ENCODE results near the gene AGBL2.
"Not testable (repeated sequence)": the region's sequence is repeated elsewhere in the genome, so short reads cannot be mapped to it uniquely, and the experiment has no call there.

The AGBL2 gene, protein sequence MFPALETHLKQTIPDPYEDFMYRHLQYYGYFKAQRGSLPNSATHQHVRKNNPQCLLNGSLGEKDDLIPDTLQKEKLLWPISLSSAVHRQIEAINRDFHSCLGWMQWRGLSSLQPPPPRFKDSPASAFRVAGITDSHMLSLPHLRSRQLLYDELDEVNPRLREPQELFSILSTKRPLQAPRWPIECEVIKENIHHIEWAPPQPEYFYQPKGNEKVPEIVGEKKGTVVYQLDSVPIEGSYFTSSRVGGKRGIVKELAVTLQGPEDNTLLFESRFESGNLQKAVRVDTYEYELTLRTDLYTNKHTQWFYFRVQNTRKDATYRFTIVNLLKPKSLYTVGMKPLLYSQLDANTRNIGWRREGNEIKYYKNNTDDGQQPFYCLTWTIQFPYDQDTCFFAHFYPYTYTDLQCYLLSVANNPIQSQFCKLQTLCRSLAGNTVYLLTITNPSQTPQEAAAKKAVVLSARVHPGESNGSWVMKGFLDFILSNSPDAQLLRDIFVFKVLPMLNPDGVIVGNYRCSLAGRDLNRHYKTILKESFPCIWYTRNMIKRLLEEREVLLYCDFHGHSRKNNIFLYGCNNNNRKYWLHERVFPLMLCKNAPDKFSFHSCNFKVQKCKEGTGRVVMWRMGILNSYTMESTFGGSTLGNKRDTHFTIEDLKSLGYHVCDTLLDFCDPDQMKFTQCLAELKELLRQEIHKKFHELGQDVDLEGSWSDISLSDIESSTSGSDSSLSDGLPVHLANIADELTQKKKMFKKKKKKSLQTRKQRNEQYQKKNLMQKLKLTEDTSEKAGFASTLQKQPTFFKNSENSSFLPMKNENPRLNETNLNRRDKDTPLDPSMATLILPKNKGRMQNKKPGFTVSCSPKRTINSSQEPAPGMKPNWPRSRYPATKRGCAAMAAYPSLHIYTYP

GRCh38 chr11:47715082-47715669, at the start of gene AGBL2:
Gene AGBL2 (minus strand): TSS chr11:47715369. CDS start chr11:47714650, 719 bp downstream.
- no peaks in the 10 kb centered on the region for H3K9me3 Mint-ChIP-seq
- peak within 1 kb of the TSS; percentile 93 for H3K4me3 Mint-ChIP-seq
- peaks cover 39% of the 10 kb centered on the region for H3K36me3 Mint-ChIP-seq (ENCODE audit: insufficient read depth)
- peak within 1 kb of the TSS; percentile 94 for H3K27ac Mint-ChIP-seq (ENCODE audit: low read depth)
- H3K27me3 Mint-ChIP-seq = no peaks in the 10 kb centered on the region
- DNase-seq (ENCODE audit: low spot score in 2 of 2) = peak; percentile 66 to 67
- peaks cover 13% of the 10 kb centered on the region for H3K4me1 Mint-ChIP-seq
- peak; percentile 96 for ATAC-seq (replicated peaks; ENCODE audit: extremely low read depth, poor library complexity, severe bottlenecking)

DNA sequence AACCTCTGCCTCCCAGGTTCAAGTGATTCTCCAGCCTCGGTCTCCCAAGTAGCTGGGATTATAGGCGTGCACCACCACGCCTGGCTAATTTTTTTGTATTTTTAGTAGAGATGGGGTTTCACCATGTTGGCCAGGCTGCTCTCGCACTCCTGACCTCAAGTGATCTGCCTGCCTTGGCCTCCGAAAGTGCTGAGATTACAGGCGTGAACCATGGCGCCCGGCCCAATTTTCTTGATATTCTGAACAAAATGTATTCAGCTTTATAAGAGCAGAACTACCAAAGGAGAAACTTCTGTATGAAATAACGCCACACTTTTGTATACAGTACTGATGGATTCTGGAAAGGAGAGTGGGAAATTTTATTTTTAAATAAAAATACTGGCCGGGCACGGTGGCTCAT, 44.1 kb upstream of the AGBL2 start:
- not testable (repeated sequence) for H3K4me1 Mint-ChIP-seq; H3K27ac Mint-ChIP-seq (ENCODE audit: low read depth); ATAC-seq (replicated peaks; ENCODE audit: extremely low read depth, poor library complexity, severe bottlenecking); H3K27me3 Mint-ChIP-seq; H3K4me3 Mint-ChIP-seq; H3K9me3 Mint-ChIP-seq; DNase-seq (ENCODE audit: low spot score in 2 of 2)
- peaks cover 77% of the 10 kb centered on the region for H3K36me3 Mint-ChIP-seq (ENCODE audit: insufficient read depth)

DNA sequence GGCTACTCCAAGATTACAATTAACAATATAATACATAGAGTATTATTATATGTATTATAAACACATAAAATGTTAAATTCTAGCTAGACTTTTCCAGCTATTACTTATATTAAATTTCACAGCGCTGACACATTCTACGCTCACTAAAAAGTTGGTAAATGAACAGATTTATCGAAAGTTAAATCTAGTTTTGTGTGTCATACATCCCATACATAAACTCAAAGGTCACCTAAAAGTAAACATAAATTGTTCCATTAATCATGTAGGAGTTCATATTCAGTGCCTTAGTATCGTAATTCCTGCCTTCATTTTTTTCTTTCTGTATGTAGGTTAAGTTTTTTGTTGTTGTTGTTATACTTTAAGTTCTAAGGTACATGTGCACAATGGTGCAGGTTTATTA, 41.0 kb upstream of the AGBL2 start:
- H3K27me3 Mint-ChIP-seq = no peaks in the 10 kb centered on the region
- H3K4me1 Mint-ChIP-seq = peaks cover 2% of the 10 kb centered on the region
- H3K36me3 Mint-ChIP-seq (ENCODE audit: insufficient read depth) = peaks cover 83% of the 10 kb centered on the region
- H3K4me3 Mint-ChIP-seq = no peak overlapping the region
- DNase-seq (ENCODE audit: low spot score in 2 of 2) = no peak
- H3K9me3 Mint-ChIP-seq = no peaks in the 10 kb centered on the region
- ATAC-seq (replicated peaks; ENCODE audit: extremely low read depth, poor library complexity, severe bottlenecking) = no peak
- no peak overlapping the region for H3K27ac Mint-ChIP-seq (ENCODE audit: low read depth)

DNA sequence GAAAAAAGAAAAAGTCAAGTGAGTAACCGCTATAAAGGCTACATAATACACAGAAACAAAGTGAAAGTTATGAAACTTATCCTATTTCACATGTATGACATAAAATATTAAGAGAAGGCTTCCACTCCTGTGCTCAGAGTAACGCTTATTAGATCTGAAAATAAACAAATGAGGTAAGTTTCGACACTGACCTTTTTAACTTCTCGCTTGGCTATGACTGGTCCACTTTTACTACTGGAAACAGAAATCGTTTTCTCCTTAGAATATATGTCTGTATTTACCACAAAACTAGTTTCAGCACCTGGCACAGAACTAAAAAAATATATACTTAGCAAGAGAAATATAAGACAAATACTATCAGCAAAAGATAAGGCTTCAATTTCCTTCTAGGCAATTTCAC, 35.6 kb upstream of the AGBL2 start:
- Mint-ChIP-seq H3K27ac (ENCODE audit: low read depth) (peak overlapping the region; percentile 22), H3K36me3 (ENCODE audit: insufficient read depth) (peaks cover 92% of the 10 kb centered on the region), H3K27me3 (no peaks in the 10 kb centered on the region), H3K4me3 (no peak overlapping the region), H3K4me1 (peaks cover 13% of the 10 kb centered on the region), H3K9me3 (no peaks in the 10 kb centered on the region)
- ATAC-seq (replicated peaks; ENCODE audit: extremely low read depth, poor library complexity, severe bottlenecking) (no peak), DNase-seq (ENCODE audit: low spot score in 2 of 2) (no peak)

- DNase-seq (ENCODE audit: low spot score in 2 of 2); H3K9me3 Mint-ChIP-seq; H3K27me3 Mint-ChIP-seq; H3K4me3 Mint-ChIP-seq; ATAC-seq (replicated peaks; ENCODE audit: extremely low read depth, poor library complexity, severe bottlenecking); H3K27ac Mint-ChIP-seq (ENCODE audit: low read depth): not testable (repeated sequence)
- peaks cover 74% of the 10 kb centered on the region for H3K36me3 Mint-ChIP-seq (ENCODE audit: insufficient read depth)
- peaks cover 11% of the 10 kb centered on the region for H3K4me1 Mint-ChIP-seq
Observed at GRCh38 chr11:47742494-47742893, 27.3 kb upstream of the AGBL2 start.

DNA sequence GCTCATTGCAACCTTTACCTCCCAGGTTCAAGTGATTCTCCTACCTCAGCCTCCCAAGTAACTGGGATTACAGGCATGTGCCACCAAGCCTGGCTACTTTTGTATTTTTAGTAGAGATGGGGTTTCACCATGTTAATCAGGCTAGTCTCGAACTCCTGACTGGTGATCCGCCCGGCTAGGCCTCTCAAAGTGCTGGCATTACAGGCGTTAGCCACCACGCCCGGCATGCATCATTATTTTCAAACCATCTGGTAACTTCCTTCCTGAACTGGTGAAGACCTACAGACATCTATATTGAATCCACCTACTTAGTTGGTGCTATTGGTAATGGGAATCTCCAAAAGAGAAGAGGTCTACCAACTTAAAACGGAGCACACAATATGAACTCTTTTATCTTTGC, 22.6 kb upstream of the AGBL2 start:
- not testable (repeated sequence) for H3K27ac Mint-ChIP-seq (ENCODE audit: low read depth); ATAC-seq (replicated peaks; ENCODE audit: extremely low read depth, poor library complexity, severe bottlenecking); H3K4me3 Mint-ChIP-seq; H3K9me3 Mint-ChIP-seq; H3K4me1 Mint-ChIP-seq; H3K27me3 Mint-ChIP-seq; DNase-seq (ENCODE audit: low spot score in 2 of 2)
- peaks cover 75% of the 10 kb centered on the region for H3K36me3 Mint-ChIP-seq (ENCODE audit: insufficient read depth)

DNA sequence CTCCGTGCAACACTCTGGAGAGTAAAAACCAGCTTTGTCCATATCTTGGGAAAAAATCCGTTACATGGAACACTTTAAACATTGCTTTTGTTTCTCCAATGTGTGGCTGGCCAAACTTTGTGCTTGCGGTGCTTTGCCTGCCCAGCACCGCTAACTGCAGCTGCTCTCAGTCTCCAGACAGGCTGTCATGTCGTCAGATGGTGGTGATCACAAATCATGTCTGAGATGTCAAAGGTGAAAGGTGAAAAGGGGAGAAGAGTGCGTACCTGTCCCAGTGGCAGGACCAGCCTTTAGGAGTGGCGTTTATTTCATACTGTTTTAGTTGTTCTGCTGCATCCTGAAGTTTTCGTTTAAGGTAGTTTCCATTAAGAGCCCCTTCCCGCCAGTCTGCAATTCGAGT, 17.1 kb upstream of the AGBL2 start:
- Mint-ChIP-seq H3K27ac (ENCODE audit: low read depth) (no peak overlapping the region), H3K4me3 (no peak overlapping the region), H3K36me3 (ENCODE audit: insufficient read depth) (peaks cover 93% of the 10 kb centered on the region)

GRCh38 chr11:47731475-47731874, 16.3 kb upstream of the AGBL2 start:
- ATAC-seq (replicated peaks; ENCODE audit: extremely low read depth, poor library complexity, severe bottlenecking) (no peak), DNase-seq (ENCODE audit: low spot score in 2 of 2) (no peak)
- H3K9me3 Mint-ChIP-seq = no peaks in the 10 kb centered on the region
- no peak overlapping the region for H3K27ac Mint-ChIP-seq (ENCODE audit: low read depth)
- no peak overlapping the region for H3K4me3 Mint-ChIP-seq
- H3K36me3 Mint-ChIP-seq (ENCODE audit: insufficient read depth) = peaks cover 90% of the 10 kb centered on the region
- H3K4me1 Mint-ChIP-seq = peaks cover 1% of the 10 kb centered on the region
- no peaks in the 10 kb centered on the region for H3K27me3 Mint-ChIP-seq

More for the DNA sequence above, 17.1 kb upstream of the AGBL2 start:
- H3K4me1 Mint-ChIP-seq = peaks cover 6% of the 10 kb centered on the region
- no peaks in the 10 kb centered on the region for H3K27me3 Mint-ChIP-seq
- no peak for ATAC-seq (replicated peaks; ENCODE audit: extremely low read depth, poor library complexity, severe bottlenecking)
- DNase-seq (ENCODE audit: low spot score in 2 of 2) = no peak
- no peaks in the 10 kb centered on the region for H3K9me3 Mint-ChIP-seq

DNA sequence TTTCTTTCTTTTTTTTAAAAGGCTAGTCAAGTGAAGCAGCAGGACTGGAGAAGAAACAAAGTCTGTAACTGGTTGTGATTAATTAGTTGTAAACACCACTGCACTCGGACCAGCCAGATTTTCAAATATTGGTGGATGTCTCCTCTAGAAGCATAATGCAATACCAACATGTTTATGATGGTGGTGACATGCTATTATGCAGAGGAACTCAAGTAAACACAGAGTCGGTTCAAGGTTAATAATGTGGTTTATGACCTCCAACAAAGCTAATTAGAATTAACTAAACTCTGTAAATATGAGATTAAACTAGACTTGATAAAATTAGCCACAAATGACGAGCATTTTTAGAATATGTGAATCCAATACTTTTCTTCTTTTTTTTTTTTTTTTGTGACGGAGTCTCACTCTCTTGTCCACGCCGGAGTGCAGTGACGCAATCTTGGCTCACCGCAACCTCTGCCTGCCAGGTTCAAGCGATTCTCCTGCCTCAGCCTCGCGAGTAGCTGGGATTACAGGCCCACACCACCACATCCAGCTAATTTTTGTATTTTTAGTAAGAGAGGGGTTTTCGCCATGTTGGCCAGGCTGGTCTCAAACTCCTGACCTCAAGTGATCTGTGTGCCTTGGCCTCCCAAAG, 11.8 kb upstream of the AGBL2 start:
- ATAC-seq (replicated peaks; ENCODE audit: extremely low read depth, poor library complexity, severe bottlenecking) (no peak), DNase-seq (ENCODE audit: low spot score in 2 of 2) (no peak)
- Mint-ChIP-seq H3K9me3 (no peaks in the 10 kb centered on the region), H3K27me3 (no peaks in the 10 kb centered on the region), H3K4me1 (no peaks in the 10 kb centered on the region), H3K27ac (ENCODE audit: low read depth) (peak overlapping the region; percentile 57), H3K4me3 (no peak overlapping the region), H3K36me3 (ENCODE audit: insufficient read depth) (peaks cover 85% of the 10 kb centered on the region)

DNA sequence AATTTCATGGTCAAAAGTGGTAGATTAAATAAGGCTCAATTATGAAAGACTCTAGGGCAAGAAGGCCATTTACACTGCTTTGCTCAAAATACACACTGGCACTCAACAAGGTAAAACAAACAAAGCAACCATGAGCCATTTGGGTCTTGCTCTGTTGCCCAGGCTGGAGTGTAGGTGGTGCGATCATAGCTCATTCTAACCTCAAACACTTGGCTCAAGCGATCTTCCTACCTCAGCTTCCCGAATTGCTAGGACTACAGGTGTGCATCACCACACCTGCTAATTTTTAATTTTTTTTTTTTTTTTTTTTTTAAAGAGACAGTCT, 10.9 kb upstream of the AGBL2 start:
- DNase-seq (ENCODE audit: low spot score in 2 of 2) = no peak
- H3K27me3 Mint-ChIP-seq = no peaks in the 10 kb centered on the region
- no peak for ATAC-seq (replicated peaks; ENCODE audit: extremely low read depth, poor library complexity, severe bottlenecking)
- H3K4me1 Mint-ChIP-seq = no peaks in the 10 kb centered on the region
- H3K9me3 Mint-ChIP-seq = no peaks in the 10 kb centered on the region
- H3K36me3 Mint-ChIP-seq (ENCODE audit: insufficient read depth) = peaks cover 84% of the 10 kb centered on the region
- no peak overlapping the region for H3K27ac Mint-ChIP-seq (ENCODE audit: low read depth)
- H3K4me3 Mint-ChIP-seq = no peak overlapping the region

DNA sequence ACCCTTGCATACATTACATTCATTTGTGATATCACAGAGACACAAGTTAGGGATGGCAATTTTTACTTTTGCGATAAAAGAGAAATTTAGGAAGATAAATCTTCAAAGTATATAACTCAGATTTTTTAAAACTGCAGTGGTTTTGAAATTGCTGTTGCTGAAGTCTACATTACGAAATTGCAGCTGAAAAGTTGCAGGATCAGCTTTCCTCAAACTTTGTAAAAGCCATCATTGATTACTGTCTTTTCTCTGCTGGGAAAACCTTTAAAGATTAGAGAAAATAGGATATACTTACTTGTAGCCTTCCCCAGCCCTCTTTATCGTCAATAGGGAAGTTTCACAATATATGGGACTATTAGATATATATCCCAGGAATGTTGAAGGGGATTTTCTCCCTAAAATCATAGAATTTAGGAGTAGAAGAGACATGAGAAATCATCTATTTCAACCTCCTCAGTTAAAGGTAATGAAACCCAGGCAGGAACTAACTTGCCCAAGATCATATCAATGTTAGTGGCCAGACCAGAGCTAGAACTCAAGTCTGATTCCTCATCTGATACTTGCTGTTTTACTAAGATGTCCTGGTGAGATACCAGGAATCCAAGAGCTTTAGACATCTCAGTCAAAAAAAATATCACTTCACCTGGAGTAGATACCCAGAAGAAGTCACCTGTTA, 10.4 kb upstream of the AGBL2 start:
- Mint-ChIP-seq H3K27ac (ENCODE audit: low read depth) (no peak overlapping the region), H3K9me3 (no peaks in the 10 kb centered on the region), H3K4me3 (no peak overlapping the region), H3K27me3 (no peaks in the 10 kb centered on the region), H3K4me1 (no peaks in the 10 kb centered on the region), H3K36me3 (ENCODE audit: insufficient read depth) (peaks cover 84% of the 10 kb centered on the region)
- no peak for DNase-seq (ENCODE audit: low spot score in 2 of 2)
- ATAC-seq (replicated peaks; ENCODE audit: extremely low read depth, poor library complexity, severe bottlenecking) = no peak

Measured in central memory CD8-positive, alpha-beta T cell (primary cell).